SK-N-MC (cell line): ENCODE measurements around the gene TMEM63C.

Experiments used
- EZH2 ChIP-seq: fragments of 200-600 bp; sonication (generic); IDR thresholded peaks from one replicate; pipeline ENCODE4 v1.6.1; 2017; ENCODE audit warnings: antibody characterized with exemption
- FOXP2 ChIP-seq: optimal IDR thresholded peaks from 2 replicates; pipeline ENCODE3; 2011; ENCODE audit warnings: mild to moderate bottlenecking, moderate library complexity; ENCODE audit not compliant: insufficient read depth; ENCODE audit errors: extremely low read length, control extremely low read depth
- POLR2AphosphoS5 ChIP-seq: IDR thresholded peaks from 2 replicates; pipeline ENCODE4 v1.6.1; 2012; ENCODE audit warnings: mild to moderate bottlenecking, low read depth, low read length, borderline replicate concordance

DNA sequence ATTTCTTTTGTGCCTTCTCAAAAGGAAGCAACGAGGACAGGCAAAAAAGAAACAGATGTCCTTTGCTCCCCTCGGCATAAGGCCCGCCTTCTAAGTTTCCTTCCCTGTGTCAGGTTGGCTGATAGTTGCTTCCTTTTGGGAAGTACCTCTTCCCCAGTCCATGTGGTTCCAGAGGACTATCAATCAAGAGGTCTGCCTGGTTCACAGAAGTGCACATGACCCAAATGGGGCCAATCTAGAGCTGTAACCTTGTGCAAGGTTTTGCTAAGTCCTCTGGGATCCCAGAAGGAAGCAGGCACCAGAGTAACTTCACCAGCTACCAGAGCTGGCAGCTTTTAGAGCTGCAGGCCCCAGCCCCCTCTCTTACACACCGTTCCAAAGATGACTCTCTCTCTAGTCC lies 42.6 kb downstream of the TMEM63C start:
- TF ChIP-seq EZH2 (no peak), POLR2AphosphoS5 (no peak), FOXP2 (no peak)
